Measurements from ENCODE around the gene DAPK1.

The DAPK1 gene

GRCh38 chr9:87578625-87579024 lies 81.0 kb downstream of the DAPK1 start:
- no peak overlapping the region for H3K4me2 ChIP-seq (ENCODE audit: low read length)
- no peaks in the 10 kb centered on the region for H3F3A ChIP-seq (ENCODE audit: control insufficient read depth, insufficient read depth)
- H3K4me3 ChIP-seq (ENCODE audit: low read length): no peak overlapping the region
- H3K9me2 ChIP-seq (replicated peaks; ENCODE audit: control insufficient read depth, low read length): no peaks in the 10 kb centered on the region
- H4K20me1 ChIP-seq (ENCODE audit: control insufficient read depth, insufficient read depth, low read depth, low read length): no peaks in the 10 kb centered on the region
- H3K79me2 ChIP-seq (ENCODE audit: control insufficient read depth, low read length): no peaks in the 10 kb centered on the region
- TF ChIP-seq CTCF (IDR thresholded peaks at IDR 0.05; ENCODE audit: low read depth, low read length, poor library complexity, severe bottlenecking) (no peak), EZH2phosphoT487 (IDR thresholded peaks at IDR 0.05; ENCODE audit: borderline replicate concordance, low read length) (no peak)
- H3K9me3 ChIP-seq (ENCODE audit: control insufficient read depth, insufficient read depth, low read length): no peaks in the 10 kb centered on the region
- H3K27me3 ChIP-seq (ENCODE audit: control insufficient read depth, low read length): no peaks in the 10 kb centered on the region
- H3K4me1 ChIP-seq (ENCODE audit: control insufficient read depth, low read length): no peaks in the 10 kb centered on the region
- no peak overlapping the region for H3K27ac ChIP-seq (ENCODE audit: low read depth, low read length)
- H3K36me3 ChIP-seq (ENCODE audit: control insufficient read depth, low read length): no peaks in the 10 kb centered on the region

- no peak overlapping the region for H3K27ac ChIP-seq (ENCODE audit: low read depth, low read length)
- H3K36me3 ChIP-seq (ENCODE audit: control insufficient read depth, low read length): no peaks in the 10 kb centered on the region
- no peak overlapping the region for H3K4me3 ChIP-seq (ENCODE audit: low read length)
- no peaks in the 10 kb centered on the region for H3K4me1 ChIP-seq (ENCODE audit: control insufficient read depth, low read length)
- no peak overlapping the region for H3K4me2 ChIP-seq (ENCODE audit: low read length)
- H3F3A ChIP-seq (ENCODE audit: control insufficient read depth, insufficient read depth): no peaks in the 10 kb centered on the region
- no peaks in the 10 kb centered on the region for H3K27me3 ChIP-seq (ENCODE audit: control insufficient read depth, low read length)
- no peaks in the 10 kb centered on the region for H3K9me3 ChIP-seq (ENCODE audit: control insufficient read depth, insufficient read depth, low read length)
- no peaks in the 10 kb centered on the region for H3K79me2 ChIP-seq (ENCODE audit: control insufficient read depth, low read length)
- no peaks in the 10 kb centered on the region for H3K9me2 ChIP-seq (replicated peaks; ENCODE audit: control insufficient read depth, low read length)
- no peaks in the 10 kb centered on the region for H4K20me1 ChIP-seq (ENCODE audit: control insufficient read depth, insufficient read depth, low read depth, low read length)
- TF ChIP-seq EZH2phosphoT487 (IDR thresholded peaks at IDR 0.05; ENCODE audit: borderline replicate concordance, low read length): no peak
Measured at GRCh38 chr9:87579781-87580541, 82.3 kb downstream of the DAPK1 start.

GRCh38 chr9:87580941-87581438 lies 83.3 kb downstream of the DAPK1 start:
- Histone ChIP-seq H3K4me2 (ENCODE audit: low read length) (no peak overlapping the region), H3F3A (ENCODE audit: control insufficient read depth, insufficient read depth) (no peaks in the 10 kb centered on the region), H3K27me3 (ENCODE audit: control insufficient read depth, low read length) (no peaks in the 10 kb centered on the region), H3K4me3 (ENCODE audit: low read length) (no peak overlapping the region), H3K36me3 (ENCODE audit: control insufficient read depth, low read length) (no peaks in the 10 kb centered on the region), H3K79me2 (ENCODE audit: control insufficient read depth, low read length) (no peaks in the 10 kb centered on the region), H3K9me3 (ENCODE audit: control insufficient read depth, insufficient read depth, low read length) (no peaks in the 10 kb centered on the region), H3K4me1 (ENCODE audit: control insufficient read depth, low read length) (no peaks in the 10 kb centered on the region), H4K20me1 (ENCODE audit: control insufficient read depth, insufficient read depth, low read depth, low read length) (no peaks in the 10 kb centered on the region), H3K9me2 (replicated peaks; ENCODE audit: control insufficient read depth, low read length) (no peaks in the 10 kb centered on the region), H3K27ac (ENCODE audit: low read depth, low read length) (no peak overlapping the region)
- no peak for TF ChIP-seq CTCF (IDR thresholded peaks at IDR 0.05; ENCODE audit: low read depth, low read length, poor library complexity, severe bottlenecking)
- TF ChIP-seq EZH2phosphoT487 (IDR thresholded peaks at IDR 0.05; ENCODE audit: borderline replicate concordance, low read length): no peak

GRCh38 chr9:87581513-87581912 lies 83.8 kb downstream of the DAPK1 start:
- H3K4me1 ChIP-seq (ENCODE audit: control insufficient read depth, low read length): no peaks in the 10 kb centered on the region
- H3K9me2 ChIP-seq (replicated peaks; ENCODE audit: control insufficient read depth, low read length): no peaks in the 10 kb centered on the region
- H3K27me3 ChIP-seq (ENCODE audit: control insufficient read depth, low read length): no peaks in the 10 kb centered on the region
- H3K9me3 ChIP-seq (ENCODE audit: control insufficient read depth, insufficient read depth, low read length): no peaks in the 10 kb centered on the region
- TF ChIP-seq CTCF (IDR thresholded peaks at IDR 0.05; ENCODE audit: low read depth, low read length, poor library complexity, severe bottlenecking): no peak
- no peak for TF ChIP-seq EZH2phosphoT487 (IDR thresholded peaks at IDR 0.05; ENCODE audit: borderline replicate concordance, low read length)
- H3K36me3 ChIP-seq (ENCODE audit: control insufficient read depth, low read length): no peaks in the 10 kb centered on the region
- no peak overlapping the region for H3K27ac ChIP-seq (ENCODE audit: low read depth, low read length)
- no peak overlapping the region for H3K4me2 ChIP-seq (ENCODE audit: low read length)
- H3K79me2 ChIP-seq (ENCODE audit: control insufficient read depth, low read length): no peaks in the 10 kb centered on the region
- H4K20me1 ChIP-seq (ENCODE audit: control insufficient read depth, insufficient read depth, low read depth, low read length): no peaks in the 10 kb centered on the region
- H3K4me3 ChIP-seq (ENCODE audit: low read length): no peak overlapping the region
- H3F3A ChIP-seq (ENCODE audit: control insufficient read depth, insufficient read depth): no peaks in the 10 kb centered on the region
